Lower lobe of right lung (tissue), 2 donors: ENCODE results near the gene CDKAL1. TPM values are rescaled to one million over a fixed set of nuclear protein-coding genes. Genes with fewer than 3 reads are reported as not detected.

ENCODE experiments used
- ATAC-seq, 2 donors: fragments of 200-7000 bp; cut with Tn5 transposase; one replicate each; pipeline ENCODE4 v1.9.1; 2020 to 2022; ENCODE audit warnings: mild to moderate bottlenecking in 2 of 2, moderate library complexity in 2 of 2
- DNase-seq: peaks from one replicate; pipeline ENCODE4 v3.0.0-alpha.2; 2020
- H3K27ac ChIP-seq: fragments of 200-600 bp; one replicate; pipeline ENCODE4 v1.8.0; 2022
- H3K27me3 ChIP-seq: fragments of 200-600 bp; one replicate; pipeline ENCODE4 v1.8.0; 2022; ENCODE audit warnings: low read depth
- H3K36me3 ChIP-seq: fragments of 200-600 bp; one replicate; pipeline ENCODE4 v1.8.0; 2022; ENCODE audit warnings: mild to moderate bottlenecking
- H3K4me1 ChIP-seq: fragments of 200-600 bp; one replicate; pipeline ENCODE4 v1.8.0; 2022
- H3K4me3 ChIP-seq: fragments of 200-600 bp; one replicate; pipeline ENCODE4 v1.8.0; 2022; ENCODE audit warnings: mild to moderate bottlenecking
- H3K9me3 ChIP-seq: fragments of 200-600 bp; one replicate; pipeline ENCODE4 v1.8.0; 2022
- intact Hi-C: fragments of 100-400 bp; cut with DNase I; formaldehyde crosslinking; loops from one replicate; pipeline ENCODE4 v1.11.0; 2022
- total RNA-seq: library from RNA; stranded (reverse); fragmentation: NEBNext Ultra II Directional; extraction: Animal tissue kit (Norgen Biotek cat#: 25700); gene quantifications from one replicate; pipeline ENCODE4 v1.2.1, GENCODE V29; 2021
- TF ChIP-seq, protein P1 (sequence below): fragments of 200-600 bp; IDR thresholded peaks from one replicate; pipeline ENCODE4 v1.8.0; 2022; ENCODE audit warnings: antibody characterized with exemption, mild to moderate bottlenecking
- donor health status: DM: no; HTN: yes; CAD: no; lungs with severe emphysema.

CDKAL1 gene
- total RNA-seq, 1 donor from 2014 or later = 16.0 TPM

DNA sequence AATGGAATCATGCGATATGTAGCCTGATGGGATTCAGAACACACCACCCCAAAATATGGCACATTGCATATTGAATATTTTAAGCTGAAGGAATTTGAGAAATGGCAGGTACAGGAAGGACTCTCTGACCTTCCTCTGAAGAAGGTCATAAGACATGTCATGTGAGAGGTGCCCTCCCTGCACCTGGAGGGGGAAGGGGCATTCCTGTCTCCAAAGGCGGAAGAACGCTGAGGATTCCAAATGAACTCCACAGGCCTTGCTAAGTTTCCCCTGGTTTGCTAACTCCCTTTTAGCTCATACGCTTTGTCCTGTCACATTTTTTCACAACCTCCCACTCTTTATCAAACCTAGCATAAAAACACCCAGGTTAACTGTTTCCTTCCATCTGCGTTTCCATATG lies 347.8 kb downstream of the CDKAL1 start:
- intact Hi-C loops = no loop called here
- TF ChIP-seq, protein P1, sequence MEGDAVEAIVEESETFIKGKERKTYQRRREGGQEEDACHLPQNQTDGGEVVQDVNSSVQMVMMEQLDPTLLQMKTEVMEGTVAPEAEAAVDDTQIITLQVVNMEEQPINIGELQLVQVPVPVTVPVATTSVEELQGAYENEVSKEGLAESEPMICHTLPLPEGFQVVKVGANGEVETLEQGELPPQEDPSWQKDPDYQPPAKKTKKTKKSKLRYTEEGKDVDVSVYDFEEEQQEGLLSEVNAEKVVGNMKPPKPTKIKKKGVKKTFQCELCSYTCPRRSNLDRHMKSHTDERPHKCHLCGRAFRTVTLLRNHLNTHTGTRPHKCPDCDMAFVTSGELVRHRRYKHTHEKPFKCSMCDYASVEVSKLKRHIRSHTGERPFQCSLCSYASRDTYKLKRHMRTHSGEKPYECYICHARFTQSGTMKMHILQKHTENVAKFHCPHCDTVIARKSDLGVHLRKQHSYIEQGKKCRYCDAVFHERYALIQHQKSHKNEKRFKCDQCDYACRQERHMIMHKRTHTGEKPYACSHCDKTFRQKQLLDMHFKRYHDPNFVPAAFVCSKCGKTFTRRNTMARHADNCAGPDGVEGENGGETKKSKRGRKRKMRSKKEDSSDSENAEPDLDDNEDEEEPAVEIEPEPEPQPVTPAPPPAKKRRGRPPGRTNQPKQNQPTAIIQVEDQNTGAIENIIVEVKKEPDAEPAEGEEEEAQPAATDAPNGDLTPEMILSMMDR = no peak
- H3K36me3 ChIP-seq = no peaks in the 10 kb centered on the region
- H3K4me1 ChIP-seq = peaks cover 9% of the 10 kb centered on the region
- H3K27me3 ChIP-seq = no peaks in the 10 kb centered on the region
- H3K27ac ChIP-seq = no peak overlapping the region
- H3K9me3 ChIP-seq = no peaks in the 10 kb centered on the region
- DNase-seq (no peak), ATAC-seq (no peak)
- no peak overlapping the region for H3K4me3 ChIP-seq

DNA sequence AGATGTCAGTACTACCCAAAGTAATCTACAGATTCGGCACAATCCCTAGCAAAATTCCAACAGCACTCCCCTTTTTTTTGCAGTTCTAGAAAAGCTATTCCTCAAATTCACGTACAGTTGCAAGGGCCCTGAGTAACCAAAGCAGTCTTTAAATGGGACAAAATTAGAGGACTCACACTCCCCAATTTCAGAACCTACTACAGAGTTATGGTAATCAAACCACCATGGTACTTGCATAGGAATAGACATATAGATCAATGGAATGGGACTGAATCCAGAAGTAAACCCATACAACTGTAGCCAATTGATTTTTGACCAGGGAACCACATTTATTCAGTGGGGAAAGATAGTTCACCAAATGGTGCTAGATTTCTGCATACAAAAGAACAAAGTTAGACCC lies 350.8 kb downstream of the CDKAL1 start:
- intact Hi-C loops = no loop called here
- no peak overlapping the region for H3K27ac ChIP-seq
- peaks cover 2% of the 10 kb centered on the region for H3K9me3 ChIP-seq
- H3K36me3 ChIP-seq = no peaks in the 10 kb centered on the region
- ATAC-seq = no peak
- TF ChIP-seq, protein P1 = no peak
- DNase-seq = no peak
- no peak overlapping the region for H3K4me3 ChIP-seq
- no peaks in the 10 kb centered on the region for H3K4me1 ChIP-seq
- H3K27me3 ChIP-seq = no peaks in the 10 kb centered on the region

DNA sequence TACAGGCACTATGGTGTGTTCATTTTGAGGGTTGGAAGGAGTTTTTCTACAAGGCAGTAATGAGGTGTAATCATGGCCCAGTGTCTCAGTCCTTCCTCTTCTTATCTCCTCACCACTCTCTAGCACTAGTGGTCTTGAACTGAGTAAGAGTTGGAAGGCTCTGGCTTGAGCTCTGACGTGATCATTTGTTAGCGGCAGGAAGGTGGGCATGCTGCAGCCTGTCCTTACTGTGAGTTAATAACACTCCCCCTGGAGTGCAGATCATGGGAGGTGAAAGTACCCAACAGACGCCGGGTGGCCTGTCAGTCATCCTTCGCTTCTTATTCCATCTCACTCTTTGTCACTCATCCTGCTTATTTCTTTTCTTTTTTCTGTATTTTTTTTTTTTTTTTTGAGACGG lies 356.9 kb downstream of the CDKAL1 start:
- ATAC-seq = no peak

DNA sequence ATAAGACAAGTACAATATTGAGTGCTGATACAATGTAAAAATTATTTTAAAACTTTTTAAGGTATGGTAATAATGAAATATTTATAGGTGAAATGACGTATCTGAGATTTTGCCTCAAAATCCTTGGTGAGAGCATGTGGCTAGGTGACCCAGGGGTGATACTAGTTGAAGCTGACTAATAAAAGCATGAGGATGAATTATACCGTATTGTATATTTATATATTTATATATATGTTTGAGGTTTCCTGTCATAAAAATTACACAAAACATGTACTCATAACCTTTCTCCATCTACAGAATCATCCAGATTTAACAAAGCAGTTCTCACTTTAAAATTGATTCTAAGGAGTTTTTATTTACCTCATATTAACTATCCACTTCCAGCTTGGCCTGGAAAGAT lies 358.1 kb downstream of the CDKAL1 start:
- TF ChIP-seq, protein P1 = no peak

More for the DNA sequence above, 356.9 kb downstream of the CDKAL1 start:
- Histone ChIP-seq H3K9me3 (peaks cover 2% of the 10 kb centered on the region), H3K27me3 (no peaks in the 10 kb centered on the region), H3K36me3 (no peaks in the 10 kb centered on the region), H3K27ac (no peak overlapping the region), H3K4me3 (no peak overlapping the region), H3K4me1 (no peaks in the 10 kb centered on the region)
- intact Hi-C loops = no loop called here
- TF ChIP-seq, protein P1 = no peak
- DNase-seq = no peak

DNA sequence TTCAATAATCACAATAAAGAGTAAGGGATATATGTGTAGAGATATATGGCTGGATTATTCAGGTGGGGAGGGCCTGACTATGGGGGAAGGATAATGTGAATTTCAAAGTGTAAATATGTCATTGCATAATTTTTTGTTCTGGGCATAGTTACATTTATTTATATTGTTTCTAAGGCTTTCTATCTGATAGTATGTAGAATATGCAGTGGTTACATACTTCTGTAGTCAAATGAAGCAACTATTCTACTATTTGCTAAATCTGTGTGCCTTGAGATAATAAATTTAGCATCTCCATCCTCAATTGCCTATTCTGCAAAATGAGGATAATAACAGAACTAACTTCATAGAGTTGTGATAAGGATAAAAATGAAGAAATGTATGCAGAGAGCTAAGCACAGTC lies 359.2 kb downstream of the CDKAL1 start:
- Histone ChIP-seq H3K36me3 (no peaks in the 10 kb centered on the region), H3K27me3 (no peaks in the 10 kb centered on the region), H3K9me3 (no peaks in the 10 kb centered on the region), H3K4me1 (no peaks in the 10 kb centered on the region), H3K4me3 (no peak overlapping the region), H3K27ac (no peak overlapping the region)
- ATAC-seq (no peak), DNase-seq (no peak)
- intact Hi-C loops = no loop called here
- TF ChIP-seq, protein P1 = no peak

More for the DNA sequence above, 358.1 kb downstream of the CDKAL1 start:
- Histone ChIP-seq H3K36me3 (no peaks in the 10 kb centered on the region), H3K27me3 (no peaks in the 10 kb centered on the region), H3K4me1 (no peaks in the 10 kb centered on the region), H3K27ac (no peak overlapping the region), H3K9me3 (peaks cover 2% of the 10 kb centered on the region), H3K4me3 (no peak overlapping the region)
- intact Hi-C loops = no loop called here
- no peak for ATAC-seq
- DNase-seq = no peak
